Immature natural killer cell (primary cell): ENCODE results near the gene ABLIM1. TPM values are rescaled to one million over a fixed set of nuclear protein-coding genes. Genes with fewer than 3 reads are reported as not detected.
A peak's percentile ranks its signal among the peaks of the same experiment; 100 is the strongest.

Source experiments
- DNase-seq, 3 donors: peaks; one replicate each; pipeline ENCODE4 v3.0.0; 2022; ENCODE audit warnings: mixed read lengths in 1 of 3
- H3K27ac Mint-ChIP-seq, 6 donors: one replicate each; pipeline ENCODE4 v1.8.0; 2020; ENCODE audit warnings: mixed read lengths in 6 of 6, mild to moderate bottlenecking in 5 of 6, inconsistent platforms in 4 of 6, moderate library complexity in 3 of 6
- H3K27me3 Mint-ChIP-seq, 3 donors: one replicate each; pipeline ENCODE4 v1.8.0; 2020 to 2021; ENCODE audit warnings: low read depth in 3 of 3, mild to moderate bottlenecking in 3 of 3, mixed read lengths in 3 of 3, moderate library complexity in 3 of 3, inconsistent platforms in 1 of 3
- H3K36me3 Mint-ChIP-seq, 3 donors: one replicate each; pipeline ENCODE4 v1.8.0; 2020; ENCODE audit warnings: mixed read lengths in 3 of 3, inconsistent platforms in 2 of 3, mild to moderate bottlenecking in 2 of 3
- H3K4me1 Mint-ChIP-seq, 2 donors: one replicate each; pipeline ENCODE4 v1.8.0; 2020; ENCODE audit warnings: inconsistent platforms in 2 of 2, mild to moderate bottlenecking in 2 of 2, mixed read lengths in 2 of 2, moderate library complexity in 1 of 2
- H3K4me3 Mint-ChIP-seq, 5 donors: one replicate each; pipeline ENCODE4 v1.8.0; 2020; ENCODE audit warnings: mild to moderate bottlenecking in 5 of 5, mixed read lengths in 5 of 5, inconsistent platforms in 3 of 5, moderate library complexity in 3 of 5
- H3K9me3 Mint-ChIP-seq, 6 donors: one replicate each; pipeline ENCODE4 v1.8.0; 2020; ENCODE audit warnings: mild to moderate bottlenecking in 6 of 6, mixed read lengths in 6 of 6, inconsistent platforms in 4 of 6, moderate library complexity in 3 of 6
- polyA plus RNA-seq, 3 donors: library from polyadenylated mRNA; unstranded; fragments of 300-500 nt; fragmentation: Illumina TruSeq; gene quantifications; one replicate each; pipeline ENCODE4 v1.2.3, GENCODE V29; 2021

The ABLIM1 gene
- polyA plus RNA-seq, 3 donors from 2014 or later, result 66.2 to 121 (median 74.1) TPM

DNA sequence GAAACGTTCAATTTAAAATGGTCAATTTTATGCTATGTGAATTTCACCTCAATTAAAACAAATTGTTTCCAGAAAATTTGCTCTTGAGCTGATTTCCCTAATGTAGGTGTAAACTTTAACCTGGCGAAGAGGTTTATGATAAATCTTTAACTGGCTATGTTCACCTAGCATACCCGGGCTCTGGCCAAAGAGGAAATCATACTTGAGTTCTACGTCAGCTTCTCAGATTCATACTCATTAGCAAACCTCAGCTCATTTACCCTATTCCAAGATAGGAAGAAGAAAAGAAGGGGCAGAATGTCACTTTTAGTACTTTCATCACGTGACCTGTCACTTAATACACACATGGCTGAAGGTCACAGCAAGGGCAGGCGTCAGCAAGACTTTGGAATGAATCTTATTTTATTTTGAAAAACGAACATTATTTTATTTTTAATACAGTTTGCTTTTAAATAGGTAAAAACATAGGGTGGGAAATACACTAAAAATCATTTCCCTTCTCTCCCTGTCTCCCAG is 97.0 kb downstream of the ABLIM1 start:
- H3K36me3 Mint-ChIP-seq, result peaks cover 5 to 7% (median 7%) of the 10 kb centered on the region in 3 donors
- H3K27me3 Mint-ChIP-seq, result peaks cover 0 to 3% (median 2%) of the 10 kb centered on the region in 3 donors
- H3K27ac Mint-ChIP-seq, result no peak overlapping the region
- DNase-seq, result no peak
- no peak overlapping the region for H3K4me3 Mint-ChIP-seq
- no peaks in the 10 kb centered on the region for H3K4me1 Mint-ChIP-seq
- peaks cover 0 to 11% (median 8%) of the 10 kb centered on the region in 6 donors for H3K9me3 Mint-ChIP-seq

GRCh38 chr10:114560144-114560543 is 97.9 kb downstream of the ABLIM1 start:
- Mint-ChIP-seq H3K27ac (no peak overlapping the region), H3K4me3 (no peak overlapping the region), H3K36me3 (peaks cover 5 to 7% (median 7%) of the 10 kb centered on the region in 3 donors), H3K9me3 (peaks cover 0 to 11% (median 8%) of the 10 kb centered on the region in 6 donors), H3K27me3 (peaks cover 0 to 2% (median 0%) of the 10 kb centered on the region in 3 donors), H3K4me1 (no peaks in the 10 kb centered on the region)
- DNase-seq, result no peak

GRCh38 chr10:114559636-114560035 is 98.4 kb downstream of the ABLIM1 start:
- Mint-ChIP-seq H3K27ac (no peak overlapping the region), H3K4me1 (no peaks in the 10 kb centered on the region), H3K9me3 (peaks cover 0 to 11% (median 8%) of the 10 kb centered on the region in 6 donors), H3K4me3 (no peak overlapping the region), H3K27me3 (peaks cover 0 to 2% (median 0%) of the 10 kb centered on the region in 3 donors), H3K36me3 (peaks cover 5 to 7% (median 7%) of the 10 kb centered on the region in 3 donors)
- no peak for DNase-seq

GRCh38 chr10:114557854-114558253 is 100.2 kb downstream of the ABLIM1 start:
- Mint-ChIP-seq H3K27me3 (peaks cover 0 to 2% (median 0%) of the 10 kb centered on the region in 3 donors), H3K4me1 (no peaks in the 10 kb centered on the region), H3K4me3 (no peak overlapping the region), H3K36me3 (peaks cover 5 to 7% (median 7%) of the 10 kb centered on the region in 3 donors), H3K27ac (no peak overlapping the region), H3K9me3 (peaks cover 0 to 11% (median 8%) of the 10 kb centered on the region in 6 donors)
- DNase-seq, result no peak

- H3K27me3 Mint-ChIP-seq, result peaks cover 0 to 2% (median 0%) of the 10 kb centered on the region in 3 donors
- H3K36me3 Mint-ChIP-seq, result peaks cover 5 to 7% (median 7%) of the 10 kb centered on the region in 3 donors
- H3K9me3 Mint-ChIP-seq, result peaks cover 0 to 11% (median 8%) of the 10 kb centered on the region in 6 donors
Observed at GRCh38 chr10:114556236-114557122, 101.6 kb downstream of the ABLIM1 start.

DNA sequence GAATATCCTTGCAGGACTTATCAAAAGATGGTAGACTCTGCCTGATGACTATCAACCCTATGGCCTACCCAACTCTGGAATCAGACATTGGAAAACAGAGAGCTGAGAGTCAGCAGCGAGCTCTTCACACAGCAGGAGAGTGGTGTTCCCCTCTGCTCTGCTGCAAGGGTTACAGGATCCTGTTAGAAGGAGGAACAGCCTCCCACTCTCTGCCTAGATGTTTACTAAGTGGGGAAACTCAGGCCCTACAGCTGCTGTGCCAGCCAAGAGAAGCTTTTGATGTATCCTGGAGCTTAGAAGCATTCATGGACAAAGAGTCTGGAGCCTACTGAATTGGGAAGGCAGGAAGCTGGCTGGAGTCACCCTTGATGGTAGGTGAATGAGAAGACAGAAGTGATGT is 104.6 kb downstream of the ABLIM1 start:
- Mint-ChIP-seq H3K36me3 (peaks cover 5 to 7% (median 7%) of the 10 kb centered on the region in 3 donors), H3K4me3 (no peak overlapping the region), H3K9me3 (peaks cover 0 to 11% (median 8%) of the 10 kb centered on the region in 6 donors), H3K27ac (no peak overlapping the region), H3K4me1 (peaks cover 1 to 6% of the 10 kb centered on the region in 2 donors), H3K27me3 (peaks cover 0 to 4% (median 0%) of the 10 kb centered on the region in 3 donors)
- no peak for DNase-seq

More at GRCh38 chr10:114556236-114557122, 101.6 kb downstream of the ABLIM1 start:
- Mint-ChIP-seq H3K4me3 (no peak overlapping the region), H3K4me1 (no peaks in the 10 kb centered on the region), H3K27ac (no peak overlapping the region)
- DNase-seq, result no peak

- peaks cover 15 to 18% of the 10 kb centered on the region in 2 donors for H3K4me1 Mint-ChIP-seq
- H3K36me3 Mint-ChIP-seq, result no peaks in the 10 kb centered on the region
- peaks cover 0 to 11% (median 0%) of the 10 kb centered on the region in 3 donors for H3K27me3 Mint-ChIP-seq
- H3K4me3 Mint-ChIP-seq, result no peak overlapping the region
- H3K9me3 Mint-ChIP-seq, result no peaks in the 10 kb centered on the region
- no peak for DNase-seq
- peak overlapping the region in 1 of 6 donors; percentile 19 for H3K27ac Mint-ChIP-seq
Observed at GRCh38 chr10:114552050-114552449, 106.0 kb downstream of the ABLIM1 start.

DNA sequence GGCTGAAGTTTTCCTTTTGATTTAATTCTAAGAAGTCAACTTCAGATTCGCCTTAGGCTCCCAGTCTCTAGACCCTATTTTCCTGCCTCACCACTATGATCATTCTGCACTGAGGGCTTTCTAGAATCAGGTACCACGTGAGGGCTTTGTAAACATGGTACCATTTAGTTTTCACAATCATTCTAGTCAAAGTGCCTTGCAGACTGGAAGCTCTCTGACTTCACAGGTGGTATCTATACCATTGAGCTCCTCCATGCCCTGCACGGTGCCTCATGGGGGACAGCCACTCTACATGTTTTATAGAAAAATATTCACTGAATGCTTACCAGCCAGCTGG is 106.5 kb downstream of the ABLIM1 start:
- Mint-ChIP-seq H3K4me3 (no peak overlapping the region), H3K36me3 (no peaks in the 10 kb centered on the region), H3K27me3 (peaks cover 0 to 12% (median 0%) of the 10 kb centered on the region in 3 donors), H3K9me3 (no peaks in the 10 kb centered on the region), H3K4me1 (peaks cover 18 to 21% of the 10 kb centered on the region in 2 donors), H3K27ac (peak overlapping the region in 1 of 6 donors; percentile 19)
- DNase-seq, result no peak

GRCh38 chr10:114550756-114551635 is 107.1 kb downstream of the ABLIM1 start:
- Mint-ChIP-seq H3K36me3 (no peaks in the 10 kb centered on the region), H3K4me3 (no peak overlapping the region), H3K27me3 (peaks cover 0 to 12% (median 0%) of the 10 kb centered on the region in 3 donors), H3K9me3 (no peaks in the 10 kb centered on the region), H3K4me1 (peaks cover 19 to 21% of the 10 kb centered on the region in 2 donors), H3K27ac (peak overlapping the region in 4 of 6 donors; percentile 11 to 76 (median 48))
- peak in 2 of 3 donors; percentile 36 to 41 for DNase-seq

- H3K4me1 Mint-ChIP-seq, result peaks cover 38 to 40% of the 10 kb centered on the region in 2 donors
- no peaks in the 10 kb centered on the region for H3K9me3 Mint-ChIP-seq
- H3K36me3 Mint-ChIP-seq, result no peaks in the 10 kb centered on the region
- no peak overlapping the region for H3K4me3 Mint-ChIP-seq
- H3K27ac Mint-ChIP-seq, result peak overlapping the region in 4 of 6 donors; percentile 30 to 74 (median 38)
- DNase-seq, result no peak
- peaks cover 5 to 13% (median 6%) of the 10 kb centered on the region in 3 donors for H3K27me3 Mint-ChIP-seq
Observed at GRCh38 chr10:114548662-114549061, 109.4 kb downstream of the ABLIM1 start.

- H3K36me3 Mint-ChIP-seq, result no peaks in the 10 kb centered on the region
- H3K27me3 Mint-ChIP-seq, result peaks cover 5 to 17% (median 8%) of the 10 kb centered on the region in 3 donors
- DNase-seq, result peak in 1 of 3 donors; percentile 31
- no peaks in the 10 kb centered on the region for H3K9me3 Mint-ChIP-seq
- peaks cover 49 to 52% of the 10 kb centered on the region in 2 donors for H3K4me1 Mint-ChIP-seq
- H3K27ac Mint-ChIP-seq, result peak overlapping the region; percentile 18 to 88 (median 68)
- peak overlapping the region; percentile 53 to 81 (median 71) for H3K4me3 Mint-ChIP-seq
Observed at GRCh38 chr10:114547514-114547913, 110.6 kb downstream of the ABLIM1 start.

DNA sequence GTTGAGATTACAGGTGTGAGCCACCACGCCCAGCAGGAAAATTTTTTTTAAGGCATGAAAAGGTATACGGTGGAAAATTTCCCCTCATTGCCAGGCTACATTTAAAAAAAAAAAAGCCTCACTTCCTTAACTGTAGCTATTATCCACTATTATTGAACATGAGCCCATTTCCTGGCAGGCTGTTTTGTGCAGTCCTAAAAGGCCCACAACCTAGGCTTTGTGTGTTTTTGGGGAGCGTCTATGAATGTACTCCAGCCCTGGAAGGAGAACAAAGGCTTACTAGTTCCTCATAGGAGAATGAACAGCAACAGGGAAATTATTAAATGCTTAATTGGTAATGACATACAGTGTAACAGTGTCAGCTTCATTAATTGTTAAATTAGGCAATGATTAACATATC is 111.0 kb downstream of the ABLIM1 start:
- no peaks in the 10 kb centered on the region for H3K36me3 Mint-ChIP-seq
- no peaks in the 10 kb centered on the region for H3K9me3 Mint-ChIP-seq
- H3K4me1 Mint-ChIP-seq, result peaks cover 54 to 56% of the 10 kb centered on the region in 2 donors

GRCh38 chr10:114545819-114546218 is 112.3 kb downstream of the ABLIM1 start:
- H3K4me1 Mint-ChIP-seq, result peaks cover 66 to 68% of the 10 kb centered on the region in 2 donors

More for the DNA sequence above, 111.0 kb downstream of the ABLIM1 start:
- H3K27ac Mint-ChIP-seq, result peak overlapping the region in 4 of 6 donors; percentile 66 to 88 (median 73)
- DNase-seq, result no peak
- H3K4me3 Mint-ChIP-seq, result peak overlapping the region; percentile 53 to 81 (median 71)
- H3K27me3 Mint-ChIP-seq, result peaks cover 5 to 18% (median 8%) of the 10 kb centered on the region in 3 donors

More at GRCh38 chr10:114545819-114546218, 112.3 kb downstream of the ABLIM1 start:
- H3K36me3 Mint-ChIP-seq, result no peaks in the 10 kb centered on the region
- no peaks in the 10 kb centered on the region for H3K9me3 Mint-ChIP-seq
- peak overlapping the region in 4 of 6 donors; percentile 26 to 94 (median 50) for H3K27ac Mint-ChIP-seq
- H3K4me3 Mint-ChIP-seq, result peak overlapping the region in 2 of 5 donors; percentile 18 to 20
- H3K27me3 Mint-ChIP-seq, result peaks cover 11 to 30% (median 20%) of the 10 kb centered on the region in 3 donors
- no peak for DNase-seq
